CD4-positive, alpha-beta T cell treated with Interleukin-10 for 1 hour (primary cell): ENCODE measurements around the gene ICOS.

Experiments
- DNase-seq: peaks from one replicate; pipeline ENCODE4 v3.0.0-alpha.2; 2020

Gene ICOS

DNA sequence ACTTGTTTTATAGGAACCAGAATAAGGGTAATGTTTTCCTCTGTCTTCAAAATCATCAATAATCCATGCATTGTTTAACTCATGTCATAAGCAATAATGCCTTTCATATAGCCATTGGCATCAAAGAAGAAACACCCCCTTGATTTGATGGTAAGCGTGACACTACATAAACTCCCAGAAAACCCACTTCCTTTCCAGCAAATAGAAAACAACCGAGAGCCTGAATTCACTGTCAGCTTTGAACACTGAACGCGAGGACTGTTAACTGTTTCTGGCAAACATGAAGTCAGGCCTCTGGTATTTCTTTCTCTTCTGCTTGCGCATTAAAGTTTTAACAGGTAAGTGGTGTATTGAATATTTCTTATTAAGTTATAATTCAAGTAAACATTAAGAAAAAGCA, at the start of gene ICOS:
Gene ICOS (plus strand): TSS at position 229 of the 400 bp plus-strand sequence. CDS start 52 bp downstream, at position 281.
- peak; percentile 83 for DNase-seq

GRCh38 chr2:203887677-203888076, 48.9 kb upstream of the ICOS start:
- DNase-seq, result no peak

DNA sequence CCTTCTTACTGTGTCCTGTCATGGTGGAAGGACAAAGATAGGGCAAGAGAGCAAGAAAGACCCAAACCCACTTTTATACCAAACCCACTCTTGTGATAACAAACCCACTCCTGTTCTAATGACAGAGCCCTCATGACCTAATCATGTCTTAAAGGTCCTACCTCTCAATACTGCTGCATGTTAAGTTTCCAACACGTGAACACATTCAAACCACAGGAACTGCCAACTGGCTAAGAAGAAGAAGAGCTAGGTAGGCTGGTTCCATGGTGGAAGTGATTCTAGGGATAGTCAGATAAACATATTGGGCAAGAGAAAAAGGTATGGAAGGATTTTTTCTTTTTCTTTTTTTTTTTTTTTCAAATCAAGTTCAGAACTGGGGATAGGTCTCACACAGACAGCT, 47.0 kb upstream of the ICOS start:
- no peak for DNase-seq

- no peak for DNase-seq
Observed at GRCh38 chr2:203889944-203890343, 46.6 kb upstream of the ICOS start.

GRCh38 chr2:203890733-203891132, 45.8 kb upstream of the ICOS start:
- DNase-seq, result no peak

DNA sequence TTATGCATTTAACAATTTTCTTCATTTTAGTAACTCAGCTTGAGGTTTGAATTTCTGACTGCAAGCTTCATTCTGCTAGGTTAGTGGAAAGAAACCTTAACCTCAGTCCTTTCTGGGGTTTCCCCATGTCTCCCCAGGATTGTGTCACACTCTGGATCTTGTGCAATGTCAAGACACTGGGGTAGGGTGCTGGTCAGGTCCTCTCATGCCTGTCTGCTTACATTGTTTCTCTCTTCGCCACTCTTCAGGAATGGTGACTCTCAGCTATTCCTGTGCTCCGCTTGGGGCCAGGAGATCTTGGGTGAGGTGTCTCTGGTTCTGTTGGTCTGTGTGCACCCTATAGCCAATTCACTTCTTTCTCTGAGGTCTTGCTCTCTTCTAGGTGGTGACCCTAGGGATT, 45.1 kb upstream of the ICOS start:
- DNase-seq, result no peak

- DNase-seq, result no peak
Observed at GRCh38 chr2:203892207-203892606, 44.4 kb upstream of the ICOS start.

- no peak for DNase-seq
Observed at GRCh38 chr2:203893401-203893800, 43.2 kb upstream of the ICOS start.

- DNase-seq, result no peak
Observed at GRCh38 chr2:203893840-203894239, 42.7 kb upstream of the ICOS start.

- DNase-seq, result no peak
Observed at GRCh38 chr2:203894262-203894661, 42.3 kb upstream of the ICOS start.

DNA sequence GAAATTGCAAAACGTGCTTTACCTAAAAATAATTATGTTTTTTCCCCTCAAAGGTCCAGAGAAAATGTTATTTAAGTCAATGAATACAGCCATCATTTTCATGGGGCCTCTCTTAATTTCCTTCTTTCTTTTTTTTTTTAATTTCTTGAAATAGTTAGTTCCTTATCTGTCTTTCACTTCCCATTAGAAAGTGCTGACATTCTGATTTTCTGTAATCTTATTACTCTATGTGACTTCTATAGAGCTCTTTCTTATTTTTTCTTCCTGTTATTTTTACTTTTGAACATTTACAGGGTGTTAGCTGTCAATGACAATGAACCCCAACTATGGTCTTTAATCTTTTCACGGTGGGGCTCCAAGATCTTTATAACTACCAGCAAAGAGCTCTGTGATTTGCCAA, 39.0 kb upstream of the ICOS start:
- DNase-seq, result no peak

DNA sequence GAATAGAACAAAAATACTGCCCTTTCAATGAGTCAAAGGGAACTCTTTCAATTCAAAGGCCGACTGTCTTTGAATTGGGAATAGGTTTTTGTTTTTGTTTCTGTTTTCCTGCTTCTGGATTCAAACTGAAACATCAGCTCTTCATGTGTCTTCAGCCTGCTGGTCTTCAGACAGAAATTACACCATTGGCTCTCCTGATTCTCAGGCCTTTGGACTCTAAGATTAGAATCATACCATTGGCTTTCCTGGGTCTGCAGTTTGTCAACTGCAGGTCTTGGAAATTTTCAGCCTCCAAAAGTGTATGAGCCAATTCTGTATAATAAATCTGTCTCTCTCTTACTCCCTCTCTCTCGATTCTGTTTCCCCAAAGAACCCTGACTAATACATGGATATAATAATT, 37.9 kb upstream of the ICOS start:
- DNase-seq, result no peak

- no peak for DNase-seq
Observed at GRCh38 chr2:203900253-203900652, 36.3 kb upstream of the ICOS start.

DNA sequence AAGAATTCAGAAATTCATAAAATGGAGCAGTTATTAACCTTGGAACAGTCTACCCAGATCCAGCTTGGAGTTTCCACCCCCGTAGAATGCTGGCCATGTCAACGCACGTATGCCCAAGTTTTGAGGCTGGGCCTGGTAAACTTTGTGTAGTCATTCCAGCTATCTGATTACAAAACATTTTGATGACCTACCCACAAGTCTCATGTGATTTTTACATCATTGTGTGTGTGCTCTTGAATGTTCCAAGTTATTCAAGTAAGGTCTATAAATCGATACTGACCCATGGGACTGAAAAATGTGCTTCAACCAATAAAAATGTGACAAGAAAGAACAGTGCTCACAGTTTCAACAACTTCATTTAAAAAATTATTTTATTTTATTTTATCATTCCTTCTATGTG, 32.5 kb upstream of the ICOS start:
- no peak for DNase-seq

- DNase-seq, result no peak
Observed at GRCh38 chr2:203905656-203906055, 30.9 kb upstream of the ICOS start.

- no peak for DNase-seq
Observed at GRCh38 chr2:203908066-203908796, 28.3 kb upstream of the ICOS start.

DNA sequence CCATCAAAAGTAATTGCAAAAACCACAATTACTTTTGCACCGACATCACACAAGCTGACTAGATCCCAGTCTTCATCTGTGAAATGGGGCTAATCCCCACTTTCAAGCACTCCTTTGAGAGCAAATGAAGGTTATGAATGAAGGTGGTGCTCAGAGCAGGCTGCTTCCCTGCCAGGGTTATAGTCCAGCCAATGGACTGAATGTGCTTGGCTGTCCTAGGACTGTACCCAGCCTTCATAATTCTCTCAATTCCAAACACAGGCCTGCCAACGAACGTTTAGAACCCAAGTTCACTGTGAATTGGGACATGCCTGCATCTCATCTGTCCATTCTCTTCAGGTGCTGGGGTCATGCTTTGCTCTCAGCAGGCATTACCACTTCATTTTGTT, 27.8 kb upstream of the ICOS start:
- DNase-seq, result no peak

DNA sequence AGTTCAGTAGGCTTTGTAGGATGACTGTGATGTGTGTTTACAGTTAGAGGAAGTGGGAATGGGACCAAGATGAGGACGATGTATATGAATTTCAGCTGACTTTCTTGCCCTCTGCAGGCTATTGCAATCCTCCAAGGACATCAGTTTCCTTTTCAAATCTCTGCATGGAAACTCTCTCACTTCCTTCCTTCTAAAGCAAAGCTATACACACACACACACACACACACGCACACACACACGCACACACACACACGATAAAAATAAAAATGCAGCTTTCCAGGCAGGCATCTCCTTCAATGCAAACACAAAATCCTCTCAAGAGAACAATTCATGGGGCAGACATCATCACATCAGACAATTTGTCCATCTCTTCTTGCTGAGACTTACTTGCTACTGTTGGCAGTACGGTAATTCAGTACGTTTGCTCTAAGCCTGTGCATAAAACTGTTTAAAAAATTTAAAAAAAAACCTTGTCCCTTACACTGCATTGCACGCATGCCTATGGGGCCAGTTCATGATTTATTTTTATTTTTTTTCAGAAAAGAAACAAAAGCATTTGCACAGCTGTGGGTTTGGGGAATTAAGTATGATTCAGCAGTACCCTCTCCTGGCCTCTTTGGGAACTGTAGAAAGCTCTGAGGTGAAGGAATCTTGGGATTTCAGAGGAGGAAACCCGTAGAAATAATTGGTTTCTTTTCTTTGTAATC, 27.1 kb upstream of the ICOS start:
- DNase-seq, result peak; percentile 51

DNA sequence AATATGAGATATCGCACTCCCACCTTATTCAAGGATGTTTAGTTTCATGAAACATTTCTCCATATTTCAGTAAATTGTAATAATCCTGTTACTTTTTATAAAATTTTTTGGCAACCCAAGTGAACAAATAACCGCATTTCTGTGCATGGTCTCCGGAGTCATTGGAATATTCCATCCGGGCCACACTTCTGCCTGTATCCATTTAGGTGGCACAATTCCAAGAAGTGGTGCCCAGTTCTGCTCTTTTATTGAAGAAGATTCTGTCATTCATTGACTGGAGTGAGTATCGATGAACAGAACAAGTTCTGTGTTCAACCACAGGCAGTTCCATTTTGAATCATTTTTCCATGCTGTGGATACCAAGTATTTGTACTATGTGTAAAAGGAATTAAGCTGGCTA, 26.6 kb upstream of the ICOS start:
- no peak for DNase-seq

DNA sequence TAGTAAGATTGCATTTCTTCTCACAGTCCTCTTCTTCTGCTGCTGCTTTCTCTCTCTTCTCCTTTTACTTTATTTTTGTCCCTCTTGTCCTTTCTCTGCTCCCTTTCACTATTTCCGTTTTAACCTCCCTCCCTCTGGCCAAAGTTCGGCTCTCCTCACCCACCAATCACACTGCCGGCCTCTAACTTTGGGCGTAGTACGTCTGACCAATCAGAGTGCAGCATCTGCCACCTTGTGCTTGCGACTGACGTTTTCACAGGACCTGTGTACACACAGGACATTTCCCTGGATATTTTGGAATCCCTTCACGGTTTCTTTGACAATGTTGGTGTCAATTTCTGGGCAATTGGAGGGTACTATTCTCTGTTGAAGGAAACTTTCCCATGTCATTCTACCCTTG, 22.6 kb upstream of the ICOS start:
- DNase-seq, result no peak

- DNase-seq, result peak; percentile 33
Observed at GRCh38 chr2:203914546-203915182, 21.9 kb upstream of the ICOS start.

DNA sequence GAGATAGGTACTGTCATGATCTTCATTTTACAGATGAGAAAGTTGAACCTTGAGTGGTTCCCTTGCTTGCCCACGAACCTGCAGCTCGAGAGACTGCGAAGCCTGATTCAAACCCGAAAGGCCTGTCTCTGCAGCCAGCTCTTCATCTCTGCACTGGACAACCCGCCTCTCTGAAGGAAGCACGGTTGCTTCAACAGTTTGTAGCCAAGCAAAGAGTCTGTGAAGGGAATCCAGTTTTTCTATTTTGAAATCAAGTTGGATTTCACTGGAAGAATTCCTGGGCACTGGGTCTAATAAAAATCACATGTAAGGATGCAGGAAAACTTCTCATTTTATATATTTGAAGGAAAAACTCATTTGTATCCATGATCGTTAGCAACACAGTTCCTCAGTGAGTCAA, 21.3 kb upstream of the ICOS start:
- no peak for DNase-seq

- DNase-seq, result no peak
Observed at GRCh38 chr2:203916756-203917155, 19.8 kb upstream of the ICOS start.

GRCh38 chr2:203918264-203918663, 18.3 kb upstream of the ICOS start:
- DNase-seq, result no peak
